ENCODE measurements around the gene UGT1A6. TPM values are rescaled to one million over a fixed set of nuclear protein-coding genes. Genes with fewer than 3 reads are reported as not detected.

UGT1A6 gene
- total RNA-seq, 1 experiment from 2014 or later: 2.2 TPM

- H3K9me2 ChIP-seq (replicated peaks; ENCODE audit: low read length): no peaks in the 10 kb centered on the region
- H3K4me1 ChIP-seq (ENCODE audit: insufficient read depth, low read length): no peaks in the 10 kb centered on the region
- no TSS peak for BruUV-seq (replicated peaks)
- CTCF ChIA-PET: no interaction called here
- POLR2A ChIA-PET (ENCODE audit: unreplicated experiment): no interaction called here
- no peak overlapping the region for H3K9ac ChIP-seq (ENCODE audit: low read length)
- H3K79me2 ChIP-seq (ENCODE audit: low read length): no peaks in the 10 kb centered on the region
- H3F3A ChIP-seq (ENCODE audit: low read length, unreplicated experiment): no peaks in the 10 kb centered on the region
- H3K36me3 ChIP-seq (ENCODE audit: low read depth, low read length): no peaks in the 10 kb centered on the region
- no peaks in the 10 kb centered on the region for H3K27me3 ChIP-seq (ENCODE audit: low read length)
- no peak overlapping the region for H3K4me2 ChIP-seq (ENCODE audit: low read length)
- H3K4me3 ChIP-seq (ENCODE audit: low read length): no peak overlapping the region
- intact Hi-C loops (cut with micrococcal nuclease): no loop called here
- H3K9me3 ChIP-seq (ENCODE audit: low read length): no peaks in the 10 kb centered on the region
- no peak overlapping the region for H2AFZ ChIP-seq (ENCODE audit: low read length)
- DNase-seq: no peak
- no peak for ATAC-seq
- no peak overlapping the region for H3K27ac ChIP-seq (ENCODE audit: low read length)
- no peaks in the 10 kb centered on the region for H4K20me1 ChIP-seq (ENCODE audit: low read length)
- no peak for TF ChIP-seq CTCF (conservative IDR thresholded peaks at IDR 0.05; ENCODE audit: low read depth, low read length)
- TF ChIP-seq EZH2phosphoT487 (IDR thresholded peaks at IDR 0.05; ENCODE audit: borderline replicate concordance, low read length): no peak
- TF ChIP-seq EZH2 (IDR thresholded peaks at IDR 0.05; ENCODE audit: low read length, unreplicated experiment): no peak
These were observed 128.1 kb downstream of the UGT1A6 start for GRCh38 chr2:233820774-233821105.

- H3F3A ChIP-seq (ENCODE audit: low read length, unreplicated experiment): no peaks in the 10 kb centered on the region
- no peaks in the 10 kb centered on the region for H4K20me1 ChIP-seq (ENCODE audit: low read length)
- H3K79me2 ChIP-seq (ENCODE audit: low read length): no peaks in the 10 kb centered on the region
- H3K4me2 ChIP-seq (ENCODE audit: low read length): no peak overlapping the region
- no peak overlapping the region for H3K9ac ChIP-seq (ENCODE audit: low read length)
- no peak overlapping the region for H2AFZ ChIP-seq (ENCODE audit: low read length)
- intact Hi-C loops (cut with micrococcal nuclease): no loop called here
- ChIA-PET POLR2A (ENCODE audit: unreplicated experiment) (no interaction called here), CTCF (no interaction called here)
- H3K9me3 ChIP-seq (ENCODE audit: low read length): no peaks in the 10 kb centered on the region
- no peaks in the 10 kb centered on the region for H3K27me3 ChIP-seq (ENCODE audit: low read length)
- no TSS peak for BruUV-seq (replicated peaks)
- no peak for ATAC-seq
- TF ChIP-seq EZH2phosphoT487 (IDR thresholded peaks at IDR 0.05; ENCODE audit: borderline replicate concordance, low read length) (no peak), EZH2 (IDR thresholded peaks at IDR 0.05; ENCODE audit: low read length, unreplicated experiment) (no peak), CTCF (conservative IDR thresholded peaks at IDR 0.05; ENCODE audit: low read depth, low read length) (no peak)
- no peaks in the 10 kb centered on the region for H3K9me2 ChIP-seq (replicated peaks; ENCODE audit: low read length)
- H3K36me3 ChIP-seq (ENCODE audit: low read depth, low read length): no peaks in the 10 kb centered on the region
- no peaks in the 10 kb centered on the region for H3K4me1 ChIP-seq (ENCODE audit: insufficient read depth, low read length)
- H3K4me3 ChIP-seq (ENCODE audit: low read length): no peak overlapping the region
- no peak for DNase-seq
- no peak overlapping the region for H3K27ac ChIP-seq (ENCODE audit: low read length)
These were observed 128.5 kb downstream of the UGT1A6 start for GRCh38 chr2:233821196-233821595.

GRCh38 chr2:233821709-233822100, 129.0 kb downstream of the UGT1A6 start:
- H4K20me1 ChIP-seq (ENCODE audit: low read length): no peaks in the 10 kb centered on the region
- BruUV-seq (replicated peaks): no TSS peak
- H3K9me2 ChIP-seq (replicated peaks; ENCODE audit: low read length): no peaks in the 10 kb centered on the region
- no peak overlapping the region for H3K27ac ChIP-seq (ENCODE audit: low read length)
- no peak overlapping the region for H3K4me2 ChIP-seq (ENCODE audit: low read length)
- TF ChIP-seq EZH2phosphoT487 (IDR thresholded peaks at IDR 0.05; ENCODE audit: borderline replicate concordance, low read length) (no peak), CTCF (conservative IDR thresholded peaks at IDR 0.05; ENCODE audit: low read depth, low read length) (no peak), EZH2 (IDR thresholded peaks at IDR 0.05; ENCODE audit: low read length, unreplicated experiment) (no peak)
- H2AFZ ChIP-seq (ENCODE audit: low read length): no peak overlapping the region
- H3K9ac ChIP-seq (ENCODE audit: low read length): no peak overlapping the region
- intact Hi-C loops (cut with micrococcal nuclease): no loop called here
- ChIA-PET CTCF (no interaction called here), POLR2A (ENCODE audit: unreplicated experiment) (no interaction called here)
- DNase-seq: no peak
- H3F3A ChIP-seq (ENCODE audit: low read length, unreplicated experiment): no peaks in the 10 kb centered on the region
- H3K27me3 ChIP-seq (ENCODE audit: low read length): no peaks in the 10 kb centered on the region
- no peaks in the 10 kb centered on the region for H3K4me1 ChIP-seq (ENCODE audit: insufficient read depth, low read length)
- H3K79me2 ChIP-seq (ENCODE audit: low read length): no peaks in the 10 kb centered on the region
- no peak overlapping the region for H3K4me3 ChIP-seq (ENCODE audit: low read length)
- no peak for ATAC-seq
- no peaks in the 10 kb centered on the region for H3K9me3 ChIP-seq (ENCODE audit: low read length)
- no peaks in the 10 kb centered on the region for H3K36me3 ChIP-seq (ENCODE audit: low read depth, low read length)

Measured in PC-3 (cell line).